ENCODE data around the gene MBP. TPM values are rescaled to one million over a fixed set of nuclear protein-coding genes. Genes with fewer than 3 reads are reported as not detected.
A peak's percentile ranks its signal among the peaks of the same experiment; 100 is the strongest.
"Not testable (repeated sequence)": the region's sequence is repeated elsewhere in the genome, so short reads cannot be mapped to it uniquely, and the experiment has no call there.

The MBP gene
- polyA plus RNA-seq, 4 donors: 14.3 to 34.3 (median 23.0) TPM

- Histone ChIP-seq H3K36me3 (ENCODE audit: control insufficient read depth in 3 of 3, insufficient read depth in 2 of 3, low read depth in 1 of 3, low read length in 3 of 3) (no peaks in the 10 kb centered on the region), H3K4me1 (ENCODE audit: control insufficient read depth in 3 of 3, insufficient read depth in 2 of 3, low read depth in 1 of 3, low read length in 2 of 3) (peaks cover 0 to 9% (median 0%) of the 10 kb centered on the region in 3 donors), H3K4me3 (ENCODE audit: low read depth in 1 of 3, low read length in 3 of 3) (no peak overlapping the region), H3K27ac (ENCODE audit: low read depth in 1 of 3, low read length in 2 of 3) (no peak overlapping the region), H3K27me3 (ENCODE audit: control insufficient read depth in 3 of 3, insufficient read depth in 3 of 3, low read length in 3 of 3) (no peaks in the 10 kb centered on the region), H3K9me3 (ENCODE audit: control insufficient read depth in 2 of 2, insufficient read depth in 1 of 2, low read depth in 1 of 2, low read length in 1 of 2) (no peaks in the 10 kb centered on the region)
- no peak for DNase-seq
- no peak for FAIRE-seq
- WGBS, 3 donors: 83 to 87% (median 84%) methylated on average over 17 of the region's 17 CpGs
Observed at GRCh38 chr18:76992226-76993084, 140.1 kb downstream of the MBP start.

DNA sequence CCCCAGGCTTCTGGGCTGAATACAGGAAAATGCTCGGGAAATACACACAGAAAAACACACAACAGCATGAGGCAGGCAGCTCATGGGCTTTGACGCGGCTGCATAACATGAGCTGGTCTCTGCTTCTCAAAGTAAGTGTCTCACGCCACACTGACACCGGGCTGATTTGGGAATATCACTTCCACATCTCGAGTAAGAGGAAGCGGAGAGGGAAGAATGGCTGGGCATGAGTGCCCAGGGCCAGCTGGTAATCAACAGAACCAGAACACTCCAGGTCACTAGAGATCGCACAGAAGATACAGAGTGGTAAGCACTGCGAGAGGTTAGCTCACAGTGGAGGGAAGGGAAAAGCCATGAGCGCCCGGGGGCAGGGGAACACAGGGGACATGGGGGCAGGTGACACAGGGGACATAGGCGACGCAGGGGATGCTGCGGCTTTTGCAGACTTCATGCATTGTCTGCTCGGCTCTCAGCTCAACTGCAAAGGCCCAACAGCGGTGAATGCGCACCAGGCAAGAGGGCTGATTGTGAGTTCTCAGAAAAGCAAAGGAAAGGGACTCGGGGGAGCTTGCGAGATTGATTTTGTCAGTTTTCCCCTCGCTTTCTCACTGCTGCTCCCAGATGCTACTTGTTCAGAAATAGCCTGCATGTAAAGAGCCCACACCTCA is 141.4 kb downstream of the MBP start:
- H3K4me3 ChIP-seq (ENCODE audit: low read depth in 1 of 3, low read length in 3 of 3): no peak overlapping the region
- 87 to 91% (median 91%) methylated on average over 20 of the region's 20 CpGs for WGBS, 3 donors
- no peak for FAIRE-seq
- H3K27ac ChIP-seq (ENCODE audit: low read depth in 1 of 3, low read length in 2 of 3): no peak overlapping the region
- H3K27me3 ChIP-seq (ENCODE audit: control insufficient read depth in 3 of 3, insufficient read depth in 3 of 3, low read length in 3 of 3): no peaks in the 10 kb centered on the region
- H3K9me3 ChIP-seq (ENCODE audit: control insufficient read depth in 2 of 2, insufficient read depth in 1 of 2, low read depth in 1 of 2, low read length in 1 of 2): no peaks in the 10 kb centered on the region
- no peaks in the 10 kb centered on the region for H3K36me3 ChIP-seq (ENCODE audit: control insufficient read depth in 3 of 3, insufficient read depth in 2 of 3, low read depth in 1 of 3, low read length in 3 of 3)
- DNase-seq: no peak
- H3K4me1 ChIP-seq (ENCODE audit: control insufficient read depth in 3 of 3, insufficient read depth in 2 of 3, low read depth in 1 of 3, low read length in 2 of 3): peaks cover 0 to 9% (median 0%) of the 10 kb centered on the region in 3 donors

DNA sequence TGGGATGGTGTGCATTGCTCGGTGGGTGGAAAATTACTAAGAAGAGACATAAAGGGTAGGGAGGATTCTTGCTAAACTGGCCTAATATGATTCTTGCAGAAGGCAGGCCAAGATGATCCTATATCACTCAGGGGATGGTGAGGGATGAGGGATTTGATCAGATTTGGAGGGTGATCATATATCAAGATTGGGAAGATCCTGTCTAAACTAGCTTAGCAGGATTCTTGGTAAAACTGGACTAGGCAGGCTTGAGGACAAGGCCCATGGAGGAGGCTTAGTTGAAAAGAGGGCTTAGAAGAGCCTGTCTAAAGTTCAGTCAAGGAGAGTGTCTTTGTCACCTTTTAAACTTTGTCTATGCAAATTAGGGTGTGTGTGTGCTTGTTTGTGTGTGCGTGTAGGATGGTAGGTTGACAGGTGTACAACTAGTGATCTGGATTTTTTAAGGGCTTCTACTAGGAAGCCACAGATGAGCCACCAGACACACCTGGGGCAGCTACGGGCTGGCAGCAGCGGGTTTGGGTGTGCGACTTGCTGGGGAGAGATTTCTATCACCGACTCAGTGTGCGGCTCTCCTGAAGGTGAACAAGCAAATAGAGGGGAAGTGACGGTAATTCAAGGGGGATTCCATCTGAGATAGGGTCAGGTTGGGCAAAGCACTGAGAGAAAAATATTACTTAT is 142.1 kb downstream of the MBP start:
- WGBS, 3 donors: 63 to 81% (median 72%) methylated on average over 8 of the region's 8 CpGs
- not testable (repeated sequence) for DNase-seq; FAIRE-seq; H3K4me1 ChIP-seq (ENCODE audit: control insufficient read depth in 3 of 3, insufficient read depth in 2 of 3, low read depth in 1 of 3, low read length in 2 of 3); H3K27me3 ChIP-seq (ENCODE audit: control insufficient read depth in 3 of 3, insufficient read depth in 3 of 3, low read length in 3 of 3); H3K4me3 ChIP-seq (ENCODE audit: low read depth in 1 of 3, low read length in 3 of 3); H3K36me3 ChIP-seq (ENCODE audit: control insufficient read depth in 3 of 3, insufficient read depth in 2 of 3, low read depth in 1 of 3, low read length in 3 of 3); H3K27ac ChIP-seq (ENCODE audit: low read depth in 1 of 3, low read length in 2 of 3); H3K9me3 ChIP-seq (ENCODE audit: control insufficient read depth in 2 of 2, insufficient read depth in 1 of 2, low read depth in 1 of 2, low read length in 1 of 2)

DNA sequence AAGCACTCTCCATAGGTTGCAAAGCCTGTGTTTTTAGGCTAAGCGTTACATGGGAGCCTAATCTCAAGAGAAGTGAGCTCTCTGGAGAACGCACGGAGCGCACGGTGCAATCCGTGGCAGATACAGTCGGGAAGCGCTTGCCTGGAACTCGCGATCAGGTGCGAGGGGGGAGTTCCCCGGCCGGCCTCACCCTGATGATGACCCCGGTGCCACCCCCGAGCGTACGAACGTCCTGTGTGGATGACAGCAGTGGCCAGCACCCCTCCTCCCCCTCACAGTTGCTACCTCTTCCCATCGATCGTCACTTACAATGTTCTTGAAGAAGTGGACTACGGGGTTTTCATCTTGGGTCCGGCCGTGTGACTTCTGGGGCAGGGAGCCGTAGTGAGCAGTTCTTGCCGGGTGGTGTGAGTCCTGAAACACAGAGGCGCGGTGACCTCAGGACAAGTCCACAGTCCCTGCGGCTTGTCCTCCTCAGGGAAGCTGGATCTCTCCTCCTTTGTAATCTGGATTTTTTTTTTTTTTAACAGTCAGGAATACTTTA is 142.9 kb downstream of the MBP start:
- FAIRE-seq (no peak), DNase-seq (no peak)
- 92 to 96% (median 93%) methylated on average over 28 of the region's 28 CpGs for WGBS, 3 donors
- Histone ChIP-seq H3K27ac (ENCODE audit: low read depth in 1 of 3, low read length in 2 of 3) (no peak overlapping the region), H3K4me1 (ENCODE audit: control insufficient read depth in 3 of 3, insufficient read depth in 2 of 3, low read depth in 1 of 3, low read length in 2 of 3) (peaks cover 0 to 8% (median 0%) of the 10 kb centered on the region in 3 donors), H3K9me3 (ENCODE audit: control insufficient read depth in 2 of 2, insufficient read depth in 1 of 2, low read depth in 1 of 2, low read length in 1 of 2) (no peaks in the 10 kb centered on the region), H3K4me3 (ENCODE audit: low read depth in 1 of 3, low read length in 3 of 3) (no peak overlapping the region), H3K27me3 (ENCODE audit: control insufficient read depth in 3 of 3, insufficient read depth in 3 of 3, low read length in 3 of 3) (no peaks in the 10 kb centered on the region), H3K36me3 (ENCODE audit: control insufficient read depth in 3 of 3, insufficient read depth in 2 of 3, low read depth in 1 of 3, low read length in 3 of 3) (no peaks in the 10 kb centered on the region)

- DNase-seq (no peak), FAIRE-seq (no peak)
- H3K27ac ChIP-seq (ENCODE audit: low read depth in 1 of 3, low read length in 2 of 3): peak overlapping the region in 1 of 3 donors; percentile 48
- H3K9me3 ChIP-seq (ENCODE audit: control insufficient read depth in 2 of 2, insufficient read depth in 1 of 2, low read depth in 1 of 2, low read length in 1 of 2): no peaks in the 10 kb centered on the region
- H3K4me3 ChIP-seq (ENCODE audit: low read depth in 1 of 3, low read length in 3 of 3): no peak overlapping the region
- 87 to 93% (median 90%) methylated on average over 29 of the region's 29 CpGs for WGBS, 3 donors
- no peaks in the 10 kb centered on the region for H3K27me3 ChIP-seq (ENCODE audit: control insufficient read depth in 3 of 3, insufficient read depth in 3 of 3, low read length in 3 of 3)
- H3K36me3 ChIP-seq (ENCODE audit: control insufficient read depth in 3 of 3, insufficient read depth in 2 of 3, low read depth in 1 of 3, low read length in 3 of 3): no peaks in the 10 kb centered on the region
- peaks cover 0 to 5% (median 0%) of the 10 kb centered on the region in 3 donors for H3K4me1 ChIP-seq (ENCODE audit: control insufficient read depth in 3 of 3, insufficient read depth in 2 of 3, low read depth in 1 of 3, low read length in 2 of 3)
Observed at GRCh38 chr18:76988827-76989646, 143.5 kb downstream of the MBP start.

GRCh38 chr18:76988031-76988826 is 144.4 kb downstream of the MBP start:
- Histone ChIP-seq H3K27me3 (ENCODE audit: control insufficient read depth in 3 of 3, insufficient read depth in 3 of 3, low read length in 3 of 3) (no peaks in the 10 kb centered on the region), H3K9me3 (ENCODE audit: control insufficient read depth in 2 of 2, insufficient read depth in 1 of 2, low read depth in 1 of 2, low read length in 1 of 2) (no peaks in the 10 kb centered on the region), H3K4me3 (ENCODE audit: low read depth in 1 of 3, low read length in 3 of 3) (no peak overlapping the region), H3K4me1 (ENCODE audit: control insufficient read depth in 3 of 3, insufficient read depth in 2 of 3, low read depth in 1 of 3, low read length in 2 of 3) (peaks cover 0 to 5% (median 0%) of the 10 kb centered on the region in 3 donors), H3K36me3 (ENCODE audit: control insufficient read depth in 3 of 3, insufficient read depth in 2 of 3, low read depth in 1 of 3, low read length in 3 of 3) (no peaks in the 10 kb centered on the region), H3K27ac (ENCODE audit: low read depth in 1 of 3, low read length in 2 of 3) (peak overlapping the region in 1 of 3 donors; percentile 48)
- DNase-seq (no peak), FAIRE-seq (no peak)
- 75 to 89% (median 86%) methylated on average over 27 of the region's 27 CpGs for WGBS, 3 donors

- no peak for DNase-seq
Observed at GRCh38 chr18:76986406-76986805, 146.2 kb downstream of the MBP start.

More at GRCh38 chr18:76986406-76986805, 146.2 kb downstream of the MBP start:
- Histone ChIP-seq H3K9me3 (ENCODE audit: control insufficient read depth in 2 of 2, insufficient read depth in 1 of 2, low read depth in 1 of 2, low read length in 1 of 2) (no peaks in the 10 kb centered on the region), H3K27ac (ENCODE audit: low read depth in 1 of 3, low read length in 2 of 3) (no peak overlapping the region), H3K4me3 (ENCODE audit: low read depth in 1 of 3, low read length in 3 of 3) (no peak overlapping the region), H3K36me3 (ENCODE audit: control insufficient read depth in 3 of 3, insufficient read depth in 2 of 3, low read depth in 1 of 3, low read length in 3 of 3) (no peaks in the 10 kb centered on the region), H3K27me3 (ENCODE audit: control insufficient read depth in 3 of 3, insufficient read depth in 3 of 3, low read length in 3 of 3) (no peaks in the 10 kb centered on the region), H3K4me1 (ENCODE audit: control insufficient read depth in 3 of 3, insufficient read depth in 2 of 3, low read depth in 1 of 3, low read length in 2 of 3) (peaks cover 0 to 15% (median 0%) of the 10 kb centered on the region in 3 donors)
- no peak for FAIRE-seq
- WGBS, 3 donors: 60 to 84% (median 77%) methylated on average over 7 of the region's 7 CpGs

All from small intestine (tissue), 7 donors.